OCI-LY7 (cell line): ENCODE results near the gene RINL. TPM values are rescaled to one million over a fixed set of nuclear protein-coding genes. Genes with fewer than 3 reads are reported as not detected.
A peak's percentile ranks its signal among the peaks of the same experiment; 100 is the strongest.

Experiments
- BruUV-seq: library from RNA; stranded (reverse); fragments of 400-500 nt; replicated peaks from 2 replicates; lab custom pipeline; 2021; lab: Mats Ljungman, UMichigan
- CTCF ChIA-PET: fragments of 300-600 bp; sonication (Branson Sonifier 250); formaldehyde crosslinking; loops from one replicate; lab custom pipeline; 2022; ENCODE audit warnings: antibody characterized with exemption; ENCODE audit not compliant: unreplicated experiment; lab: Charles Lee
- POLR2A ChIA-PET: fragments of 300-600 bp; sonication (Branson Sonifier 250); formaldehyde crosslinking; loops from one replicate; lab custom pipeline; 2022; ENCODE audit warnings: antibody characterized with exemption; lab: Charles Lee
- DNase-seq: peaks from one replicate; pipeline ENCODE4 v3.0.0-alpha.2; 2015; ENCODE audit warnings: low spot score
- H2AFZ ChIP-seq: fragments of 200-600 bp; sonication (generic), shearing (Covaris generic); 2 replicates; pipeline ENCODE4 v1.6.1; 2014; ENCODE audit warnings: mild to moderate bottlenecking, antibody characterized with exemption, low read length, moderate library complexity
- H3K27ac ChIP-seq: fragments of 200-600 bp; sonication (generic); 2 replicates; pipeline ENCODE4 v1.5.1; 2014; ENCODE audit warnings: mixed run types, low read depth, mild to moderate bottlenecking, moderate library complexity, low read length, inconsistent platforms; ENCODE audit not compliant: poor library complexity, severe bottlenecking
- H3K36me3 ChIP-seq: fragments of 200-600 bp; sonication (generic); 2 replicates; pipeline ENCODE4 v1.6.1; 2014; ENCODE audit warnings: mild to moderate bottlenecking, antibody characterized with exemption, low read length, moderate library complexity, mixed read lengths; ENCODE audit not compliant: insufficient read depth
- H3K4me1 ChIP-seq: fragments of 200-600 bp; sonication (generic); 2 replicates; pipeline ENCODE4 v1.5.1; 2014; ENCODE audit warnings: mild to moderate bottlenecking, low read length; ENCODE audit not compliant: insufficient read depth, poor library complexity, severe bottlenecking
- H3K4me2 ChIP-seq: fragments of 200-600 bp; sonication (generic); 2 replicates; pipeline ENCODE4 v1.6.1; 2014; ENCODE audit warnings: mild to moderate bottlenecking, low read length
- H3K4me3 ChIP-seq: fragments of 200-600 bp; sonication (generic); 2 replicates; pipeline ENCODE4 v1.5.1; 2014; ENCODE audit warnings: mild to moderate bottlenecking, low read depth, low read length; ENCODE audit not compliant: poor library complexity, severe bottlenecking
- H3K79me2 ChIP-seq: fragments of 200-600 bp; sonication (generic); 2 replicates; pipeline ENCODE4 v1.6.1; 2016; ENCODE audit warnings: low read depth, mild to moderate bottlenecking, low read length, moderate library complexity, mixed read lengths; ENCODE audit not compliant: insufficient read depth
- H3K9me2 ChIP-seq: fragments of 200-600 bp; sonication (generic); 2 replicates; pipeline ENCODE4 v1.6.1; 2016; ENCODE audit warnings: mild to moderate bottlenecking, low read length, mixed read lengths; ENCODE audit not compliant: insufficient read depth
- H3K9me3 ChIP-seq: fragments of 200-600 bp; sonication (generic); 2 replicates; pipeline ENCODE4 v1.6.1; 2014; ENCODE audit warnings: mild to moderate bottlenecking, mixed run types, low read length, mixed read lengths
- H4K20me1 ChIP-seq: fragments of 200-600 bp; sonication (generic); 2 replicates; pipeline ENCODE4 v1.6.1; 2014; ENCODE audit warnings: mild to moderate bottlenecking, antibody characterized with exemption, low read length, moderate library complexity, mixed read lengths; ENCODE audit not compliant: insufficient read depth
- EZH2phosphoT487 ChIP-seq: fragments of 200-600 bp; sonication (generic); IDR thresholded peaks from 2 replicates; pipeline ENCODE4 v1.6.1; 2018; ENCODE audit warnings: low read depth, borderline replicate concordance, mild to moderate bottlenecking, mixed run types, antibody characterized with exemption, low read length, moderate library complexity, mixed read lengths
- intact Hi-C: fragments of 100-400 bp; cut with micrococcal nuclease; formaldehyde crosslinking; loops from one replicate; pipeline ENCODE4 v1.10.0; 2022; ENCODE audit not compliant: unreplicated experiment
- total RNA-seq, 2 experiments: library from RNA; depleted of rRNA in 1 of 2; stranded (reverse); fragments of >200 nt in 1 of 2; shearing (Covaris generic) in 1 of 2; gene quantifications; 2 replicates each; pipeline ENCODE4 v1.2.3, GENCODE V29; 2014 to 2022
- TF ChIP-seq, protein P1 (sequence below): fragments of 200-600 bp; sonication (generic); conservative IDR thresholded peaks from 2 replicates; pipeline ENCODE4 v1.5.1; 2014; ENCODE audit warnings: mild to moderate bottlenecking, antibody characterized with exemption, low read length, moderate library complexity, mixed read lengths

The RINL gene
- total RNA-seq, 2 experiments from 2014 or later = 26.3 to 42.1 TPM

DNA sequence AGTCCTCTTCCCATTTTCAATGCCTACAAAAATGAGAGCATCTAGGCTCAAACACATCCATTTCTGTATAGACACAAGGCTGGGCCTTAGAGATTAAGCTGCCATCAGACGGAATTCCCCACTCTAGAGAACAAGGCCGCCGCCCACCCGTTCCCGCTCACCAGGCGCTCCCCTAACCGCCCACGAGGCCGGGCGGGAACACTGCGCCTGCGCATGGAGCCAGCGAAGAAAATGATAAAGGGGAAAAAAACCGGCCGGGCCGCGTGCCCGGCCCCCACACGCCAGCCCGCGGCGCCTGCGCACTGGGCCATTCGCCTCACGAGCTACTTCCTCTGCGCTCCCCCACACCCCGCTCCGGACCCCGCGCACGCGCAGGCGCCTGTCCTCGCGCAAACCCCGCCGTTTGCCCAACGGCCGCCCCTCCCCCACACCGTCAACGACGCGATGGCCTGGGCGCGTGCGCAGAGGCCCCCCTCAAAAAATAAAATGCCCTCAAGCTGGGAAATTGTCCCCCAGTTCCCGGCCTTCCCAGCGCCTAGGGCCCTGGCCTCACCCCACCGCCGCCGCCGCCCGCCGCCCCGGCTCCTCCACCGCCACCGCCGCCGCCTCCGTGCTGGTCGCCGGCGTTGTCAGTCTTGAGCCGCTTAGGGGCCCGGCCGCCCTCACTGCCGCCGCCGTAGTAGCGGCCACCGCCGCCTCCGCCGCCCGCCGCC lies 28.8 kb downstream of the RINL start:
- H3K36me3 ChIP-seq = peaks cover 49% of the 10 kb centered on the region
- TF ChIP-seq, protein P1, sequence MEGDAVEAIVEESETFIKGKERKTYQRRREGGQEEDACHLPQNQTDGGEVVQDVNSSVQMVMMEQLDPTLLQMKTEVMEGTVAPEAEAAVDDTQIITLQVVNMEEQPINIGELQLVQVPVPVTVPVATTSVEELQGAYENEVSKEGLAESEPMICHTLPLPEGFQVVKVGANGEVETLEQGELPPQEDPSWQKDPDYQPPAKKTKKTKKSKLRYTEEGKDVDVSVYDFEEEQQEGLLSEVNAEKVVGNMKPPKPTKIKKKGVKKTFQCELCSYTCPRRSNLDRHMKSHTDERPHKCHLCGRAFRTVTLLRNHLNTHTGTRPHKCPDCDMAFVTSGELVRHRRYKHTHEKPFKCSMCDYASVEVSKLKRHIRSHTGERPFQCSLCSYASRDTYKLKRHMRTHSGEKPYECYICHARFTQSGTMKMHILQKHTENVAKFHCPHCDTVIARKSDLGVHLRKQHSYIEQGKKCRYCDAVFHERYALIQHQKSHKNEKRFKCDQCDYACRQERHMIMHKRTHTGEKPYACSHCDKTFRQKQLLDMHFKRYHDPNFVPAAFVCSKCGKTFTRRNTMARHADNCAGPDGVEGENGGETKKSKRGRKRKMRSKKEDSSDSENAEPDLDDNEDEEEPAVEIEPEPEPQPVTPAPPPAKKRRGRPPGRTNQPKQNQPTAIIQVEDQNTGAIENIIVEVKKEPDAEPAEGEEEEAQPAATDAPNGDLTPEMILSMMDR = no peak; the same call in 1 of the 2 replicates
- no peak for TF ChIP-seq EZH2phosphoT487
- intact Hi-C loops = no loop called here
- ChIA-PET POLR2A (interaction anchor here (0.6 to 1.0 kb wide), 4 partner anchors 9 to 474 kb away, joined by 3 to 6 read pairs (median 5); no protein-coding TSS in a partner anchor), CTCF (no interaction called here)
- peaks cover 29% of the 10 kb centered on the region for H3K4me1 ChIP-seq
- no peaks in the 10 kb centered on the region for H3K9me3 ChIP-seq
- peak; percentile 96 for DNase-seq
- peak overlapping the region; percentile 92 for H3K27ac ChIP-seq
- peak overlapping the region; percentile 99 for H3K4me2 ChIP-seq
- no peak overlapping the region for H2AFZ ChIP-seq
- peaks cover 31% of the 10 kb centered on the region for H4K20me1 ChIP-seq
- no TSS peak for BruUV-seq
- H3K79me2 ChIP-seq = peaks cover 54% of the 10 kb centered on the region
- peak overlapping the region; percentile 94 for H3K4me3 ChIP-seq
- H3K9me2 ChIP-seq = no peaks in the 10 kb centered on the region

DNA sequence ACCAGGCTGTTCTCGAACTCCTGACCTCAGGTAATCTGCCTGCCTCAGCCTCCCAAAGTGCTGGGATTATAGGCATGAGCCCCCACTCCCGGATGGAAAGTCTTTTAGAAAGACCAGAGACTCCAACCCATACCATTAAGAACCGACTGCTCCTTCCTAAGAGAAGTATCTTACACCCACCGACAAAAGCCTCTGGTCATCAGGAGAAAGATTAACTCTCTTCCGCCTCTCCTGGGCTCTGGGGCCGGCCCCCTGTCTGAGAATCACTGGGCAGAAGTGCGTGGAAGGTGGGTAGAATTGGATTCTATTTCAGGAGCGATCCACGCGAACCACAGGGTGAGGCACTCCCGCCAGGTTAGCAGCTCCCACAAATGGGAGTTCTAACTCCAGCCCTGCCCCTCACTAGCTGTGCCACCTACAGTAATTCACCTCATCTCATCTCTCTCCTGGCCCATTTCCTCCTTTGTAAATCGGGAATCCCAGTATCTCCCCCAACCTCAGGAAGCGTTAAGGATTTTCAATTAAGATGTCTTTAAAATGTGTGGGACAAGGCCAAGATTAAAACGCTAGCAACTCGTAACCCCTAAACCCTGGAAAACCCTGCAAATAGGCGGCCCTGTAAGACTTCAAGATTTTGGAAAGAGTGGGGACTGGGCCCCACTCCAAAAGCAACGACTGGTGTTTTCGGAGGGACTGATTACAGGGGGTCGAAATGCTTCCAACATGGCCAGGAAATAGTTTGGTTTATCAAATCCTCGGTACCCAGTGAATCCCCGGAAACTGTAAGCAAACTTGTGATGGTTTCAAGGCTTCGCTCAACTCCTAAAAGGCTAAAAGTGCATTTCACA lies 29.6 kb downstream of the RINL start:
- BruUV-seq = TSS peak; percentile 56
- no peaks in the 10 kb centered on the region for H3K9me2 ChIP-seq
- H3K4me3 ChIP-seq = peak overlapping the region; percentile 94
- intact Hi-C loops = no loop called here
- H3K4me2 ChIP-seq = peak overlapping the region; percentile 99
- H3K4me1 ChIP-seq = peaks cover 28% of the 10 kb centered on the region
- no peak for DNase-seq
- TF ChIP-seq, protein P1 = no peak
- TF ChIP-seq EZH2phosphoT487 = no peak
- no peak overlapping the region for H2AFZ ChIP-seq
- CTCF ChIA-PET = no interaction called here
- no peaks in the 10 kb centered on the region for H3K9me3 ChIP-seq
- peaks cover 56% of the 10 kb centered on the region for H3K36me3 ChIP-seq
- peaks cover 36% of the 10 kb centered on the region for H4K20me1 ChIP-seq
- peaks cover 62% of the 10 kb centered on the region for H3K79me2 ChIP-seq
- H3K27ac ChIP-seq = peak overlapping the region; percentile 92
- POLR2A ChIA-PET = interaction anchor here (0.6 to 1.4 kb wide), 7 partner anchors 10 to 473 kb away, joined by 3 to 6 read pairs (median 4); partner anchors contain the start of gene ECH1
